Measurements from ENCODE around the gene TMUB1.

GRCh38 chr7:151115836-151116418 lies 32.6 kb upstream of the TMUB1 start:
- TF ChIP-seq POLR2A (IDR thresholded peaks at IDR 0.05) = no peak
- TF ChIP-seq, protein P1, sequence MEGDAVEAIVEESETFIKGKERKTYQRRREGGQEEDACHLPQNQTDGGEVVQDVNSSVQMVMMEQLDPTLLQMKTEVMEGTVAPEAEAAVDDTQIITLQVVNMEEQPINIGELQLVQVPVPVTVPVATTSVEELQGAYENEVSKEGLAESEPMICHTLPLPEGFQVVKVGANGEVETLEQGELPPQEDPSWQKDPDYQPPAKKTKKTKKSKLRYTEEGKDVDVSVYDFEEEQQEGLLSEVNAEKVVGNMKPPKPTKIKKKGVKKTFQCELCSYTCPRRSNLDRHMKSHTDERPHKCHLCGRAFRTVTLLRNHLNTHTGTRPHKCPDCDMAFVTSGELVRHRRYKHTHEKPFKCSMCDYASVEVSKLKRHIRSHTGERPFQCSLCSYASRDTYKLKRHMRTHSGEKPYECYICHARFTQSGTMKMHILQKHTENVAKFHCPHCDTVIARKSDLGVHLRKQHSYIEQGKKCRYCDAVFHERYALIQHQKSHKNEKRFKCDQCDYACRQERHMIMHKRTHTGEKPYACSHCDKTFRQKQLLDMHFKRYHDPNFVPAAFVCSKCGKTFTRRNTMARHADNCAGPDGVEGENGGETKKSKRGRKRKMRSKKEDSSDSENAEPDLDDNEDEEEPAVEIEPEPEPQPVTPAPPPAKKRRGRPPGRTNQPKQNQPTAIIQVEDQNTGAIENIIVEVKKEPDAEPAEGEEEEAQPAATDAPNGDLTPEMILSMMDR (IDR thresholded peaks at IDR 0.05) = no peak
